Measurements from ENCODE around the gene MIA. TPM values are rescaled to one million over a fixed set of nuclear protein-coding genes. Genes with fewer than 3 reads are reported as not detected.
A peak's percentile ranks its signal among the peaks of the same experiment; 100 is the strongest.
"Not testable (repeated sequence)": the region's sequence is repeated elsewhere in the genome, so short reads cannot be mapped to it uniquely, and the experiment has no call there.

MIA gene
- total and polyA plus RNA-seq, 12 donors, result 0.74 to 9.2 (median 4.9) TPM; not detected in 6

DNA sequence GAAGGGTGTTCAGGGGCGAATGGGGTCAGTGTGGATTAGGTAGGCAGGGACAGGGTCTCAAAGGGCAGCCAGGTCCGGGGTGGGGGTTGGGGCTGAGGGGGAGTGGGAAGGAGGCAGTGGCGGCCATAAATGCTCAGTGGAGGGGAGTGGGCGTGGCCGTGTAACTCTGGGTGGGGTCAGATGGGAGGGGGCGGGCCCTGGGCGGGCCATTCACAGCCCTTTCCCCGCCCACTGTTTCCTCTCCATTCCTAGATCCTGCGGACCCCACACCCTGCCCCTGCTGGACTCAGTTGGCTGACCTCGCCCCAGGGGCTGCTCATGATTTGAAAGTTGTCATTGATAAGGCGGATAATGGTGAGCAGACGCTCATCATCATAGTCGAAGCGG is 51.0 kb downstream of the MIA start:
- intact Hi-C loops (cut with DNase I); H3K4me3 ChIP-seq; H3K27ac ChIP-seq; H3K9me3 ChIP-seq (replicated peaks in 1 of 3); H3K36me3 ChIP-seq (replicated peaks in 1 of 2); H3K27me3 ChIP-seq: not testable (repeated sequence)
- DNase-seq, result peak in 1 of 7 donors; percentile 19
- WGBS, 4 donors, result 87 to 98% (median 95%) methylated on average over 5 to 8 of the region's 14 CpGs
- peaks cover 21% of the 10 kb centered on the region in 2 donors for H3K4me1 ChIP-seq (replicated peaks in 1 of 2)

DNA sequence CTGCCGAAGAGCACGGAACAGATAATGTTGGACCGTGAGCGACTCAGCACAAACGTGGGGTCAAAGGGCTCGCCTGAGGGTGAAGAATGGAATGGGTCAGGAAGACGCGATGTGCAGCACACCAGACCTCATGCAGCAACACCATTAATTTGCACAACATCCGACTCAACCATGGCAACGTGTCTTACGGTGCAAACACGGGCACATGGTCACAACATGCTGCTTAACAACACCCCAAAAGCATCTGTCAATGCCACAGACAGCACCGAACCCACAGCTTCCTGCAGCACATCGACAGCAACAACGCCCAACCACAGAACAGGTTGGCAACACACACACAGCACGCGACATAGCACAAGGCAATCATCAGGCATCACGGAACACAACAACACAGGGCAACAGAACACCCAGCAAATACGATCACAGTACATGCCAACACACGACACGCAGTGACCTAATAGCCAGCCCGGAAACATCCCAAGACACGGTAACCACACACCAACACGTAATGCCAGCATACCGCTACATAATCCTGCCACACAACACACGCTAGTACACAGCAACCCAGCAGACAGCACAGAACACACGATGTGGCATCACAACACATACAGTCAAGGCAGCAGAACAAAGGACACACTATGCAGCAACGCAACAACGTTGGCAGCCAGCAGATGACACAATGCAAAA is 51.5 kb downstream of the MIA start:
- 79 to 91% (median 87%) methylated on average over 29 of the region's 29 CpGs for WGBS, 4 donors
- H3K27ac ChIP-seq; H3K36me3 ChIP-seq (replicated peaks in 1 of 2); H3K9me3 ChIP-seq (replicated peaks in 1 of 3); intact Hi-C loops (cut with DNase I); H3K27me3 ChIP-seq; H3K4me3 ChIP-seq: not testable (repeated sequence)
- peaks cover 21% of the 10 kb centered on the region in 2 donors for H3K4me1 ChIP-seq (replicated peaks in 1 of 2)
- peak in 2 of 7 donors; percentile 20 to 49 for DNase-seq

Other genes with a start within 250 kb of the MIA start
- 10 to 100 TPM; 12.5 to 96.3 (median 49.7) TPM for gene SHKBP1, start 198.6 kb upstream of the MIA start, total RNA-seq
- 100 to 1,000 TPM in 2 of 3 donors, 10 to 100 TPM in 1; 17.8 to 157 (median 118) TPM for gene SHKBP1, start 198.6 kb upstream of the MIA start, polyA plus RNA-seq
- gene LTBP4, start 174.2 kb upstream of the MIA start, total RNA-seq, result 100 to 1,000 TPM in 6 of 9 donors, 10 to 100 TPM in 3; 17.7 to 205 (median 118) TPM
- gene LTBP4, start 174.2 kb upstream of the MIA start, polyA plus RNA-seq, result 100 to 1,000 TPM in 2 of 3 donors, 10 to 100 TPM in 1; 15.3 to 272 (median 142) TPM
- gene NUMBL, start 84.9 kb upstream of the MIA start, total RNA-seq, result 10 to 100 TPM in 7 of 9 donors, 1 to 10 TPM in 2; 5.9 to 53.5 (median 30.2) TPM
- gene NUMBL, start 84.9 kb upstream of the MIA start, polyA plus RNA-seq, result 10 to 100 TPM in 2 of 3 donors, 1 to 10 TPM in 1; 3.2 to 60.6 (median 29.7) TPM
- 10 to 100 TPM; 21.6 to 80.4 (median 49.5) TPM for gene COQ8B, start 58.6 kb upstream of the MIA start, total RNA-seq
- gene COQ8B, start 58.6 kb upstream of the MIA start, polyA plus RNA-seq, result 10 to 100 TPM; 13.7 to 69.3 (median 36.9) TPM
- gene ITPKC, start 58.4 kb upstream of the MIA start, total RNA-seq, result 10 to 100 TPM; 10.9 to 36.1 (median 21.3) TPM
- 10 to 100 TPM in 2 of 3 donors, 1 to 10 TPM in 1; 7.8 to 27.6 (median 24.9) TPM for gene ITPKC, start 58.4 kb upstream of the MIA start, polyA plus RNA-seq
- gene ACTMAP, start 25.0 kb upstream of the MIA start, total RNA-seq, result 10 to 100 TPM in 5 of 9 donors, 1 to 10 TPM in 4; 2.2 to 17.5 (median 12.0) TPM
- gene ACTMAP, start 25.0 kb upstream of the MIA start, polyA plus RNA-seq, result 10 to 100 TPM in 2 of 3 donors, 1 to 10 TPM in 1; 7.9 to 28.0 (median 18.6) TPM
- 10 to 100 TPM; 18.5 to 91.3 (median 56.1) TPM for gene SNRPA, start 24.3 kb upstream of the MIA start, total RNA-seq
- 100 to 1,000 TPM in 2 of 3 donors, 10 to 100 TPM in 1; 92.1 to 176 (median 164) TPM for gene SNRPA, start 24.3 kb upstream of the MIA start, polyA plus RNA-seq
- gene RAB4B, start 2.7 kb downstream of the MIA start, total RNA-seq, result 100 to 1,000 TPM in 1 of 9 donors, 10 to 100 TPM in 8; 41.4 to 105 (median 66.4) TPM
- gene RAB4B, start 2.7 kb downstream of the MIA start, polyA plus RNA-seq, result 100 to 1,000 TPM in 1 of 3 donors, 10 to 100 TPM in 2; 25.8 to 135 (median 97.5) TPM
- gene EGLN2, start 23.7 kb downstream of the MIA start, total RNA-seq, result 100 to 1,000 TPM in 6 of 9 donors, 10 to 100 TPM in 3; 79.2 to 169 (median 106) TPM
- 100 to 1,000 TPM in 1 of 3 donors, 10 to 100 TPM in 2; 53.1 to 122 (median 98.7) TPM for gene EGLN2, start 23.7 kb downstream of the MIA start, polyA plus RNA-seq
- 1 to 10 TPM in 3 of 9 donors, under 1 TPM in 5, not detected in 1; 0.11 to 2.1 (median 0.70) TPM for gene CYP2A6, start 74.9 kb downstream of the MIA start, total RNA-seq
- 1 to 10 TPM in 1 of 3 donors, under 1 TPM in 2; 0.51 to 1.7 (median 0.57) TPM for gene CYP2A6, start 74.9 kb downstream of the MIA start, polyA plus RNA-seq
- gene CYP2A7, start 106.7 kb downstream of the MIA start, total RNA-seq, result not detected
- not detected for gene CYP2A7, start 106.7 kb downstream of the MIA start, polyA plus RNA-seq
- gene CYP2B6, start 215.8 kb downstream of the MIA start, total RNA-seq, result under 1 TPM in 2 of 9 donors, not detected in 7; 0.15 to 0.32 TPM
- gene CYP2B6, start 215.8 kb downstream of the MIA start, polyA plus RNA-seq, result under 1 TPM in 1 of 3 donors, not detected in 2; 0.22 TPM

All from adrenal gland (tissue), 12 donors.